Measurements from ENCODE around the gene BBS7. TPM values are rescaled to one million over a fixed set of nuclear protein-coding genes. Genes with fewer than 3 reads are reported as not detected.

The BBS7 gene
- polyA plus RNA-seq, 3 donors, result 4.2 to 6.6 (median 5.5) TPM

- no peak overlapping the region for H3K4me3 ChIP-seq (replicated peaks in 1 of 3; ENCODE audit: low read depth in 2 of 3, low read length in 3 of 3)
- no peak overlapping the region for H3K9ac ChIP-seq (ENCODE audit: insufficient read depth, low read length, poor library complexity, severe bottlenecking)
- Mint-ChIP-seq H3K36me3 (peaks cover 12 to 15% of the 10 kb centered on the region in 2 donors), H3K27ac (no peak overlapping the region), H3K4me1 (peaks cover 8% of the 10 kb centered on the region), H3K27me3 (ENCODE audit: low read depth in 3 of 3) (no peaks in the 10 kb centered on the region), H3K9me3 (no peaks in the 10 kb centered on the region), H3K4me3 (no peak overlapping the region)
- H3K27ac ChIP-seq (ENCODE audit: low read depth in 1 of 2, low read length in 2 of 2), result no peak overlapping the region
- peaks cover 4 to 13% of the 10 kb centered on the region in 2 donors for H3K4me1 ChIP-seq (ENCODE audit: control insufficient read depth in 1 of 2, insufficient read depth in 2 of 2, low read length in 2 of 2)
- no CpG with 5 or more reads among the region's 1 CpG for WGBS (ENCODE audit: insufficient coverage)
- no peaks in the 10 kb centered on the region for H4K20me1 ChIP-seq (ENCODE audit: insufficient read depth, low read length)
- no peaks in the 10 kb centered on the region for H3K9me3 ChIP-seq (replicated peaks in 1 of 2; ENCODE audit: control insufficient read depth in 1 of 2, insufficient read depth in 1 of 2, low read length in 2 of 2)
- H3K79me2 ChIP-seq (ENCODE audit: insufficient read depth, low read length), result peaks cover 9% of the 10 kb centered on the region
- no peak overlapping the region for H2AFZ ChIP-seq (ENCODE audit: insufficient read depth, low read depth, low read length, poor library complexity, severe bottlenecking)
- H3K4me2 ChIP-seq (replicated peaks; ENCODE audit: extremely low read depth, low read length, poor library complexity, severe bottlenecking), result no peak overlapping the region
- H3K36me3 ChIP-seq (replicated peaks in 1 of 2; ENCODE audit: control insufficient read depth in 1 of 2, insufficient read depth in 2 of 2, low read length in 2 of 2), result peaks cover 5 to 20% of the 10 kb centered on the region in 2 donors
- no peak for DNase-seq
- no peaks in the 10 kb centered on the region for H3K27me3 ChIP-seq (ENCODE audit: control insufficient read depth in 2 of 2, insufficient read depth in 2 of 2, low read length in 2 of 2)
- intact Hi-C loops (cut with micrococcal nuclease), result no loop called here
- TF ChIP-seq CTCF (IDR thresholded peaks at IDR 0.05), result no peak
These were observed 42.4 kb downstream of the BBS7 start for GRCh38 chr4:121827853-121828252.

GRCh38 chr4:121824950-121825349 is 45.3 kb downstream of the BBS7 start:
- WGBS (ENCODE audit: insufficient coverage), result 35% methylated on average over 2 of the region's 2 CpGs
- no peaks in the 10 kb centered on the region for H3K27me3 Mint-ChIP-seq (ENCODE audit: low read depth in 3 of 3)

More at GRCh38 chr4:121824950-121825349, 45.3 kb downstream of the BBS7 start:
- no peak for DNase-seq
- H3K27ac ChIP-seq (ENCODE audit: low read depth in 1 of 2, low read length in 2 of 2), result no peak overlapping the region
- intact Hi-C loops (cut with micrococcal nuclease), result no loop called here
- peak overlapping the region; percentile 95 for H2AFZ ChIP-seq (ENCODE audit: insufficient read depth, low read depth, low read length, poor library complexity, severe bottlenecking)
- no peak overlapping the region for H3K9ac ChIP-seq (ENCODE audit: insufficient read depth, low read length, poor library complexity, severe bottlenecking)
- H3K36me3 ChIP-seq (replicated peaks in 1 of 2; ENCODE audit: control insufficient read depth in 1 of 2, insufficient read depth in 2 of 2, low read length in 2 of 2), result peaks cover 5 to 19% of the 10 kb centered on the region in 2 donors
- H3K4me3 ChIP-seq (replicated peaks in 1 of 3; ENCODE audit: low read depth in 2 of 3, low read length in 3 of 3), result no peak overlapping the region
- TF ChIP-seq CTCF (IDR thresholded peaks at IDR 0.05), result no peak
- no peak overlapping the region for H3K4me3 Mint-ChIP-seq
- H3K27me3 ChIP-seq (ENCODE audit: control insufficient read depth in 2 of 2, insufficient read depth in 2 of 2, low read length in 2 of 2), result no peaks in the 10 kb centered on the region
- H3K4me1 Mint-ChIP-seq, result peaks cover 20% of the 10 kb centered on the region
- no peaks in the 10 kb centered on the region for H3K9me3 Mint-ChIP-seq
- no peak overlapping the region for H3K4me2 ChIP-seq (replicated peaks; ENCODE audit: extremely low read depth, low read length, poor library complexity, severe bottlenecking)
- peaks cover 37% of the 10 kb centered on the region for H3K79me2 ChIP-seq (ENCODE audit: insufficient read depth, low read length)
- H3K27ac Mint-ChIP-seq, result no peak overlapping the region
- no peaks in the 10 kb centered on the region for H3K9me3 ChIP-seq (replicated peaks in 1 of 2; ENCODE audit: control insufficient read depth in 1 of 2, insufficient read depth in 1 of 2, low read length in 2 of 2)
- H3K36me3 Mint-ChIP-seq, result peaks cover 10 to 11% of the 10 kb centered on the region in 2 donors
- no peaks in the 10 kb centered on the region for H4K20me1 ChIP-seq (ENCODE audit: insufficient read depth, low read length)
- H3K4me1 ChIP-seq (ENCODE audit: control insufficient read depth in 1 of 2, insufficient read depth in 2 of 2, low read length in 2 of 2), result peaks cover 11 to 27% of the 10 kb centered on the region in 2 donors
